ENCODE data around the gene FOLR2.

GRCh38 chr11:72267956-72268617 is 51.5 kb downstream of the FOLR2 start:
- no peak for TF ChIP-seq CTCF (IDR thresholded peaks at IDR 0.05 in 8 of 11, conservative IDR thresholded peaks at IDR 0.05 in 3 of 11)
- no peak for TF ChIP-seq POLR2A (IDR thresholded peaks at IDR 0.05)
- TF ChIP-seq POLR2AphosphoS5 (IDR thresholded peaks at IDR 0.05) = no peak
